ENCODE data around the gene CHAF1A.

Gene CHAF1A

DNA sequence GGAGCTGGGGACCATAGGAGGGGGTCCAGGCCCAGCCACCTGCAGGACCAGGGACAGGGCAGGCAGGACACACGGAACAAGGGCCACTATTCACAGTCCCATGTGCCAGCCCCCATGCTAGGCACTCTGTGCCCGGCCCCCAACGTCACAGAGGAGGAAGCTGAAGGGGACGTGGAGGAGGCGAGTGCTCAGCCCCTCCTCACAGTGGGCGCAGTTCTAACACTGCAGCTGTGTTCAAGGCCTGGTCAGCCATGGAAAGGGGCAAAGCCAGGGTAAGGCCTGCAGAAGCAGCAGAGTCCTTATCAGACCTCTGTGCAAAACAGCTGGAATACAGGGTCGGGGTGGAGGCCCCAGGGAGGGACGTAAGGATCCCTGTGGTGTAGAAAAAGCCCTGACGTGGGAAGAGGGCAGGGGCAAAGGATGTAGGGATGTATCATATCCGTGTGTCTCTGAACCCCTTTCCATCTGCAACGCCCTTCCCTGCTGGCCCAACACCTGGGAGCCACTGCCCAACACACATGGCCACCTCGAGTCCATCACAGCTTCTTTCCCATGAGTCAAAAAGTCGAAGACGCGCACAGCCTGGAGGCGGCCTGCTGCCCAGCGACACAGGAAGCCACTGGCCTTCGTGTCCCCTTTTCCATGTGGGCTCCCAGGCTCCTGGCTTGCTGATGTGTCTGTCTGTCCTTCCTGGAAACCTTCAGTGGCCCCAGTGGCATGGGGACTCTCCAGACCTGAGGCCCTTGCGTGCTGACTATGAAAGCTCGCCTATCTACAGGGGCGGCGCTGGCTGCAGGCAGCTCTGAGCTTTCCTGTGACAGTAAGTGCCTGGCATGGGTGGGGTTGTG is 30.1 kb upstream of the CHAF1A start:
- Mint-ChIP-seq H3K4me3 (no peak overlapping the region), H3K36me3 (no peaks in the 10 kb centered on the region), H3K27ac (peak overlapping the region; percentile 68), H3K9me3 (no peaks in the 10 kb centered on the region), H3K4me1 (peaks cover 53% of the 10 kb centered on the region), H3K27me3 (no peaks in the 10 kb centered on the region)

DNA sequence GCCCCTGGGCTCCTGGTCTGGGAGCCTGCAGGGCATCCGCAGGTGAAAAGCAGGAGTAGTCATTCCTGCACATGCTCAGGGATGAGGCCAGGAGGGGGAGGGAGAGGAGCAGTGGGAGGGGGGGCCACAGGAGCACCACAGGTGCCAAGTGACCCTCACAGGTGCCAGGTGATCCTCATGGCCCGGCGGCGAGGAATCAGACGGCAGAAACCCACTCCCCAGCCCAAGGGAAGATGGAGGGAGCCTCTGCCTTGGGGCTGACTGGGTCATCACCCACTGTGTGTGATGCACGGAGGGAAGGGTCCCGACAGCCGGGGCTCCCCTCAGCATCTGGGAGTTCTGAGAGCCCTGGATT is 29.4 kb upstream of the CHAF1A start:
- Mint-ChIP-seq H3K27ac (no peak overlapping the region), H3K27me3 (no peaks in the 10 kb centered on the region)

DNA sequence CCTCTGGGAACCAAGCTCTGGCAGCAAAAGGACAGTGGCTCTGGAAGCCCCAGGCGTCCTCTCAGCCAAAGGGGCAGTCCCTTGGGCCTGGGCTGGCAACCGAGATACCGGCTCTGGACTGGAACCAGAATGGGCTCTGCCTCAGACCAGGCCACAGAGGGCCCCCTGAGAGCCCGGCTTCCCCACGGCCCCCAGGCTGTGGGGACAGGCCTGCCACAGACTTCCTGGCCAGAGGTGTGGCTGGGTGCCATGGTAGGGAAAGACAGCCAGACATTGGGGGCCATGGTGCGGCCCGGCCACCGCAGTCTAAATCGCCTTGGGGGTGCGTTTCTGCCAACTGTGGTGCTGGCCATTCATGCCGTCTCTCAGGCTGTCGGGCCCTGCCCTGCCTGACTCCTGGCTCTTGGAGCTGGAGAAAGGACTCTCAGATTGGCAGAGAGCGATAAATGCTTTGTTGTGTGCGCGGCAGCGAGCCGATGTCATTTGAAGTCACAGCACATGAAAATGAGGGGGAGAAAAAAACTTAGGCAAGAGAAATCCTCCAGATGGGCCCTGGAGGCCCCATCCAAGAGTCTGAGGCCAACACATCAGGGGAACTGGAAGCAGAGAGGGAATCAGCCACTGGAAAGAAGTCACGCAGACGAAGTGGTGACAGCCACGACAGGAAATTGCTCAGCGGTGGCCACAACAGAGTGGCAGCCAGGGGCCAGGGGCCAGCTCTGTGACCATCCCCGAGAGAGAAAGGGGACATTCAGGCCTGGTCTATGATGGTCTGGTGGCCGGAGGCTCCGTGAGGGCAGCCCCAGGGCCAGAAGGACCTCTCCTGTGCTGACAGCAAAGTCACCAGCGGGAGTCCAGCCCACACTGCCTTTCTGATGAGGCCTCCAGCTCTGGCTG is 28.6 kb upstream of the CHAF1A start:
- Mint-ChIP-seq H3K4me3 (no peak overlapping the region), H3K4me1 (peaks cover 51% of the 10 kb centered on the region), H3K9me3 (no peaks in the 10 kb centered on the region), H3K36me3 (no peaks in the 10 kb centered on the region), H3K27me3 (no peaks in the 10 kb centered on the region), H3K27ac (peak overlapping the region; percentile 90)

More for the DNA sequence above, 29.4 kb upstream of the CHAF1A start:
- no peaks in the 10 kb centered on the region for H3K9me3 Mint-ChIP-seq
- peaks cover 53% of the 10 kb centered on the region for H3K4me1 Mint-ChIP-seq
- H3K4me3 Mint-ChIP-seq = no peak overlapping the region
- no peaks in the 10 kb centered on the region for H3K36me3 Mint-ChIP-seq

DNA sequence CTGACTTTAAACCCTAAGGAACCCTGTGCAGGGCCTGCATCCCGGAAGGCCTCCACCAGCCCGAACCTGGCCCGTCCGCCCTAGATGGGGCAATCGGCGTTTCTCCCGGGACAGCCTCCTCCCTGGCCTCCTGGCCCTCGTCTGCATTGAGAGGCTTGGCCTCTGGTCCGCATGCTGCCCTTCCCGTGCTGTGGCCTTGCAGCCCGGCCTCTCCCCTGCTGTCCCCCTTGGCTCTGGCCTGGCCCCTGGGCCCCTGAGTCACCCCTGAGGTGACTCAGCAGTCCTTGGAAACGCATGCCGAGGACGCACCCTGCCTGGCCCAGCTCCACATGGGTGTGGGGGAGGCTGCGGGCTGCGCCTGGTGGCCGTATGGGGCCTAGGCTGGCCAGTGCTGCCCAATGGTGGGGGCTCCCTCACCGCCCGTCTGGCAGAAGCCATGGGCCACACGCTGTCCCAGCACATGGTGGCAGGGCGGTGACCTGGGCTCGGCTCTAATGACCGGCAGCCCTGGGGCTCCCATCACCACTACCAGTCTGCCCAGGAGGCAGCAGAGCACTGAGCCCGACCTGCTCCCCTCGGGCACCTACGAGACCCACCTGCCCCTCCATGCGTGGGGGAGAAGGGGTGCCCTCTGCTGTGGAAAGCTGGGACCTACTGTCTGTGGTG is 27.8 kb upstream of the CHAF1A start:
- Mint-ChIP-seq H3K4me1 (peaks cover 52% of the 10 kb centered on the region), H3K9me3 (no peaks in the 10 kb centered on the region), H3K4me3 (no peak overlapping the region), H3K27me3 (no peaks in the 10 kb centered on the region), H3K27ac (no peak overlapping the region), H3K36me3 (no peaks in the 10 kb centered on the region)

DNA sequence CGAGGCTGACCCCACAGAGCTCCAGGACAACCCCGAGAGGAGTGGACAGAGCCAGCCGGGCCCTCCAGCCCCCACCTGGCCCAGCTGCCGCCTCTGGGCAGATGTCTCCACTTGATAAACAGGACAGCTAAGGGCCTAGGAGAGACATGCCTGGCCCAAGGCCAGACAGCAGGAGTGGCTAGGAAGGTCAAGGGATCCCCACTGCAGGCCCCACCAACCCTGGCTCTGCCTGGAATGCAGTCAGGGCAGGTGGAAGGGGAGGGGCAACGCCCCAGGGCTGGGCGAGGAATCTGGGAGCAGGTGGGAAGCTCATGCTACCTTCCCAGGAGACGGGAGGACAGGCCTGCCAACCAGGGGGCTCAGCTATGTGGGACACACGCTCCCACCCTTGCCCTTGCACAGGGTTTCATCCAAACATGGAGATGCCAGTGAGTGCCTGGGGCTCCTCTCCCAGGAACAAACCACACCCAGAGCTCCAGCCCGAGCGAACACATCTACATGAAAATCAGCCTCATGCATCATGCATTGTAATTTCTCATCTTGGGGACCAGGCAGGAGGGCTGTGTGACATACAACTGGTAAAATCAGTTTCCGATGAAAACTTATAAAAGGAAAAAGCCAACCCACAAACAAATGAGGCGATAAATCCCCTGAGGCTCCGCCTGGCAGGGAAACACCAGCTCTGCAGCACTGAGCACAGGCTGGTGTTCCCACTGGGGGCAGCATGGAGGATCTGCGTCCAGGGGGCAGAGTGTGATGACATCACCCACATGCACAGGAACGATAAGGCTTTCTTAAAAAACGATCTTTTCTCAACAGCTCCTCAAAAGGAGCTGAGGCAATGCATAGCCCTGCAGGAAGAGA is 27.0 kb upstream of the CHAF1A start:
- Mint-ChIP-seq H3K27me3 (no peaks in the 10 kb centered on the region), H3K9me3 (no peaks in the 10 kb centered on the region), H3K4me3 (no peak overlapping the region), H3K27ac (no peak overlapping the region), H3K4me1 (peaks cover 55% of the 10 kb centered on the region), H3K36me3 (no peaks in the 10 kb centered on the region)

DNA sequence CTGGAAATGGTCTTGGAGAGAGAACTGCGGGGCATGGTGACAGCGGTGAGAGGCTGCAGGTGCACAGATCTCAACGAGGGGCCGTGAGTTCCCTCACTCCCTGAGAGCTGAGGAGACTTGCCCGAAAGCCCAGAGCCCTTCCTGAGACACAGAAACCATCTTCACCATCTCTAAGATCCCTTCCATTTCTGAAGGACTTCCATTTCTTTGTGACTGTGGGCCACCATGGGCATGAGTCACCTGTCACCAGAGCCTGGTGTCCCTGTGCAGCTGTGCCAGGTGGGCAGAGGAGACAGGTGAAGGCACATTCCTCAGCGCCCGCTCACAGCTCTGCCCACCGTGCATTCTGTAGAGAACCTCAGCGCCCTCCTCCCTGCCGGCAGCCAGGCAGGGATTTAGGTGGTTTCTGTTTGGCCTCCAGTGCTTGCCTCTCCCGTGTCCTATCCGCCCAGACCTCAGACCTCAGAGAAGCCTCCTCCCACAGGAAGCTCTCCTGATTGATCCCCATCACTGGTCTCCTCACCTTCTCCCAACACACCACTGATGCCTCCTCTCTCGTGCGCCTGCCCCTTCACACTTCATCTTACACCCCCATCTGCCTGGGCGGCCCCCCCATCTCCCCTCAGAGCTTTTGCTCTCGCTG is 26.3 kb upstream of the CHAF1A start:
- Mint-ChIP-seq H3K4me3 (no peak overlapping the region), H3K27ac (no peak overlapping the region), H3K27me3 (no peaks in the 10 kb centered on the region), H3K36me3 (no peaks in the 10 kb centered on the region), H3K4me1 (peaks cover 55% of the 10 kb centered on the region), H3K9me3 (no peaks in the 10 kb centered on the region)

DNA sequence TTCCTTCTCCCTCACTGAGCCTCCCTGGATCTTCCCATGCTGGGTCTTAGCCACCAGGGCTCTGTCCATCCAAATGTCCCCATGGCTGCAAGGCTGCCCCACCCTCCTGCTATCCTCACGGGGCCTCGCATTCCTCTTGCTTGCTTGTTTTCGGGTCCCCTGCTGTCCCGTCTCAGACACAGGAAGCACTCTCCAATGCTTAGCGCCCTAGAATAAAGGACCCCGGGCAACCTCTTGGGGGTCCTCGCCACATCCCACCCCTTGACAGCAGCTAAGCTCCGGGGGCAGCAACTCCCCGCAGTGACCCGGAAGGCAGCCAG is 25.8 kb upstream of the CHAF1A start:
- Mint-ChIP-seq H3K36me3 (no peaks in the 10 kb centered on the region), H3K27ac (peak overlapping the region; percentile 51), H3K27me3 (no peaks in the 10 kb centered on the region), H3K4me1 (peaks cover 59% of the 10 kb centered on the region), H3K9me3 (no peaks in the 10 kb centered on the region), H3K4me3 (no peak overlapping the region)

DNA sequence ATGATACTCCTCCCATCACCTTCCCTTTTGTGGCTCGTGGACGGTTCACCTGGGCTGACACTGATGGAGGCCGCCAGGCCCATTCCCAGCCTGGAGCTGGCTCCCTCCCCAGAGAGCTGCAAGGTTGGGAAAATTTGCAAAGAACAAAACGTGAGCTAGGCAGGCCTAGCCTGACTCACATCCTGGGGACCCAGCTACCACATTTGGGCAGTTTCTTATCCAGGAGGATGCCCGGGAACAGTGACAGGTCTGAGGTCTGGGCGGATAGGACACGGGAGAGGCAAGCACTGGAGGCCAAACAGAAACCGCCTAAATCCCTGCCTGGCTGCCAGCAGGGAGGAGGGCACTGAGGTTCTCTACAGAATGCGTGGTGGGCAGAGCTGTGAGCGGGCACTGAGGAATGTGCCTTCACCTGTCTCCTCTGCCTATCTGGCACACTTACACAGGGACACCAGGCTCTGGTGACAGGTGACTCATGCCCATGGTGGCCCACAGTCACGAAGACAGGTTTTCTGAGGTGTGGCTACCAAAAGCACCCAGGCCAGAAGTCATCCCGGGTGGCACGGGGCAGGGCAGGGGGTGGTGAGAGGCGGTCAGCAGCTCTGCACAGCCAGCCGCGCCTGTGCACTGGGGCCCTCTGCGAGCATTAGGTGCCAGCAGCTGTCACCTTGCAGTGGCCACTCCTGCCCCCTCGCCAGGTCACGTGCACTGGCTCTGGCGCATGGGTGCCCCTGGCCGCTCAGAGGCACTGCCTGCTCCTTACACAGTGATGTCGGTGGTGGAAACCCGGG is 25.3 kb upstream of the CHAF1A start:
- Mint-ChIP-seq H3K36me3 (no peaks in the 10 kb centered on the region), H3K4me1 (peaks cover 63% of the 10 kb centered on the region), H3K4me3 (peak overlapping the region; percentile 33), H3K9me3 (no peaks in the 10 kb centered on the region), H3K27me3 (no peaks in the 10 kb centered on the region), H3K27ac (peak overlapping the region; percentile 74)

DNA sequence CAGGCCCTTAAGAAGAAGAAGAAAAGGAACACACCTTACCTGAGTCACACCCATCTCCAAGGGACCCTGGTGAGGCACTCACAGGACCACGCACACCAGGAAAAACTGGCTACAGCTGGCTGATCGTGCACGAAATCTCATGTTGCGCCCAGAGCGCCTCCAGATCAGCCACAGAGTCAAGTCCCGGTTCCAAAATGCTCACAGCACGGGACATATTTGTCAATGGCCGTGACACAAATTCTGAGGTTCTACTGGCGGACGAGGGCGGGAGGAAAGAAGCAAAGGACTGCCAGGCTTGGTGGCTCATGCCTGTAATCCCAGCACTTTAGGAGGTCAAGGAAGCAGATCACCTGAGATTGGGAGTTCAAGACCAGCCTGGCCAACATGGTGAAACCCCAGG is 23.6 kb upstream of the CHAF1A start:
- Mint-ChIP-seq H3K4me1 (peaks cover 61% of the 10 kb centered on the region), H3K36me3 (no peaks in the 10 kb centered on the region), H3K9me3 (no peaks in the 10 kb centered on the region), H3K27me3 (no peaks in the 10 kb centered on the region), H3K4me3 (peak overlapping the region; percentile 72), H3K27ac (peak overlapping the region; percentile 87)

DNA sequence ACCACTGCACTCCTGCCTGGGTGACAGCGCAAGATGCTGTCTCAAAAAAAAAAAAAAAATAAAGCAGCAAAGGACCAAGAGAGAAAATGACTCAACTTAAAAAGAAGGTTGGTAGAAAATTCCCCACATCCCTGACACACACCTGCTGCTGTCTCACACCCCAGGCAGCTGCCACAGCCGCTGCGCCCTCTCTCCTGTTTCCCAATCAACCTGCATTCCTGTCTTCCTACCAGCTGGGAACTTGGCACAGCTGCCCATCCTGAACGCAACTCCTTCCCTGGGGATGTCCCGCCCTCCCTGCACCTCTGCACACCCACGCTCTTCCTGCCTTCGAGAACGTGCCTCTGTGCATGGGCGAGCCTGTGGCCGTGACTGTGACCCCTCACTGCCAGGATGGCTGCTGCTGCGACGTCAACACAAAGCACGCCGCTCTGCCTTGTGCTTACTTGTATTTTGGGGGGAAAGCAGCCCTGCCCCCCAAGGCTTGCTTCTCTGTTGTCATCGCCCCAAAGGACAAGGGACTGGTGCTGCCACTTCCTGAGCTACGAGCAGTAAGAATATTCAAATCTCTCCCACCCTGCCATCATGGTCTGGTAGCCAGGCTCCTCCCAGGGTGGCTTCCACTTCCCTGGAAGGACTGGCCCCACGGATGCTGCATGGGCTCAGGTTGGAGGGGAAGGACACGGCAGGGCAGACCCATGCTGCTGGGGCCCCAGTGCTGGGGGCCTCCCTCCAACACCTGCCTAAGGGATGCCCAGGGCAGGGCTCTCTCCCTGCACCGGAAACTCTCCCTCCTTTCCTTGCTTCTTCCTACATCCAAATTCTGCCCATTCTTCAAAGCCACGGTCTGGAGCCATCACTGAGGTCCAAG is 22.8 kb upstream of the CHAF1A start:
- H3K27ac Mint-ChIP-seq = peak overlapping the region; percentile 87
- H3K36me3 Mint-ChIP-seq = no peaks in the 10 kb centered on the region
- H3K4me3 Mint-ChIP-seq = peak overlapping the region; percentile 72
- no peaks in the 10 kb centered on the region for H3K9me3 Mint-ChIP-seq
- H3K4me1 Mint-ChIP-seq = peaks cover 59% of the 10 kb centered on the region
- no peaks in the 10 kb centered on the region for H3K27me3 Mint-ChIP-seq

DNA sequence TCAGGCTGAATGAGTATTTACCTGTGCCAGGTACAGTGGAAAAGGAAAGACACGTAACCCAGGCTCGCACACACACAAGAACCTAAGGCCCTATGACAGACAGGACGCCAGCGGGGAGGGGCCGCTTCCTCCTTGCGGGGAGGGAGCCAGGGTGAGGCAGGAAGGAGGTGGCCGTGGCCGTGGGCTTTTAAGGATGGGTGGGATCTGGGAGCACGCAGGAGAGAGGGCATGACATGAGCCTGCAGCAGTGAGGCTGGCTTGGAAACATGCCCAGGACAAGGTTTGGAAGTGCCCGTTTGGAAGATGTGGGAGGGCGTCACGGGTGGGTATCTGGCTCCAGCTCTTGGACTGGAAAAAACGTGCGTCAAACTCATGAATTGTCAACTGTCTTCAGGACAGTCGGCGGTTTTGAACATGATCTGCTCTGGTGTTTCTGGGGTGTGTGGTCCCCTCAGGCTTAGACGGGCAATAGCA is 22.1 kb upstream of the CHAF1A start:
- Mint-ChIP-seq H3K4me3 (peak overlapping the region; percentile 72), H3K4me1 (peaks cover 58% of the 10 kb centered on the region), H3K9me3 (no peaks in the 10 kb centered on the region)

DNA sequence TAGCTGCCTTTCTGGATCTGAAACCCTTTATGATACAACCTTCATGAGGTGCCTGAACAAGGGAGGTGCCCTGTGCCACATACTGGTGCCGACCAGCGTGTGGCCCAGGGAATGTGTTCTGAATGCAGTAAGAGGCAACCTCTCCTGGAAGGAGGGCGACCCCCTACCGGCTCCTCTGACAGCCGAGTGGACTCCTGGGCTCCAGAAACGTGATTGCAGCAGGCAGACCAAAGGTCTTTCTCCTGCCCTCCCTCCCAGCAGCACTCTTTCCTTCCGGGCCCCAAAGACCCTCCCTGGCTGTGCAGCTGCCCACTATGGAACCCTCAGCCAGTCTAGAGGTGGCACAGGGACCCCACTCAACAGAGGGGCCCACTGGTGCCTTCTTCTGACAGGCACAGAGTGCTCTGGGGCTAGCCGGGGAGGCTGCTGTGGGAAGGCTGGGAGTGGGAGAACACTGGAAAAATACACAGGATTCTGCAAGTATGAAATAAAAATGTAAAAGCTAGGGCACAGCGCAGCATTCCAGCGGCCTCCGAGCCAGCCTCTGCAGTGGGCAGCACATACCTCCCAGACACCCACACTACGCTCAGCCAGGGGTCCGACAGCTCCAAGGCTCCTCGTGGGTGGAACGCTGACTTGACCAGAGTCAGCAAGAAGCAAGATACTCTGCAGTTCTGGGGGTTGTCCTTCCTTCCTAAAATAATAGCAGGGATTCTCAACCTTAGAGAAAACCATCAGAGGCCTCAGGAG is 17.0 kb upstream of the CHAF1A start:
- Mint-ChIP-seq H3K4me3 (no peak overlapping the region), H3K4me1 (peaks cover 27% of the 10 kb centered on the region), H3K36me3 (no peaks in the 10 kb centered on the region), H3K27ac (no peak overlapping the region), H3K27me3 (no peaks in the 10 kb centered on the region), H3K9me3 (no peaks in the 10 kb centered on the region)

More for the DNA sequence above, 22.1 kb upstream of the CHAF1A start:
- peak overlapping the region; percentile 87 for H3K27ac Mint-ChIP-seq
- no peaks in the 10 kb centered on the region for H3K27me3 Mint-ChIP-seq
- H3K36me3 Mint-ChIP-seq = no peaks in the 10 kb centered on the region

Data from activated naive CD4-positive, alpha-beta T cell treated with anti-CD3 and anti-CD28 coated beads, Interleukin-2, amount 50 U/mL, for 24 hours (primary cell).